ENCODE measurements around the gene DDX51. TPM values are rescaled to one million over a fixed set of nuclear protein-coding genes. Genes with fewer than 3 reads are reported as not detected.

DDX51 gene
- total RNA-seq, 1 donor from 2014 or later: 18.9 TPM

DNA sequence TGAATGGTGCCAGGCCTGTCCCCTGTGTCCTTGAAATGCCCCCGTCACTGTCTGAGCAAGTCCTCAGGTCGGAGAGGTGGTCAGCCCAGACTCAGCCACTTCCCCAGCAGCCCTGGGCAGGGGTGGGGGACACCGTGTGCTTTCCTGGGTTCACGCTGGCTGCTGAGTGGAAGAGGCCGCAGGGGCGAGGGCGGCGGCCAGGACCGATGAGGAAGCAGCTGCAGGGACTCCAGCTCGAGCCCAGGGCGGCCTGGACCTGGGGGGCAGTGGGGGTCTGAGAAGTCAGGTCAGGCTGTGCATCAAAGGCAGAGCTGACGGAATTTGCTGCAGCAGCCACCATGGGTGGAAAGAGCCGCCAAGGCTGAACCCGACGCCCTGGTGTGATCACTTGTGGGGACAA, 28.5 kb upstream of the DDX51 start:
- TF ChIP-seq, protein P1, sequence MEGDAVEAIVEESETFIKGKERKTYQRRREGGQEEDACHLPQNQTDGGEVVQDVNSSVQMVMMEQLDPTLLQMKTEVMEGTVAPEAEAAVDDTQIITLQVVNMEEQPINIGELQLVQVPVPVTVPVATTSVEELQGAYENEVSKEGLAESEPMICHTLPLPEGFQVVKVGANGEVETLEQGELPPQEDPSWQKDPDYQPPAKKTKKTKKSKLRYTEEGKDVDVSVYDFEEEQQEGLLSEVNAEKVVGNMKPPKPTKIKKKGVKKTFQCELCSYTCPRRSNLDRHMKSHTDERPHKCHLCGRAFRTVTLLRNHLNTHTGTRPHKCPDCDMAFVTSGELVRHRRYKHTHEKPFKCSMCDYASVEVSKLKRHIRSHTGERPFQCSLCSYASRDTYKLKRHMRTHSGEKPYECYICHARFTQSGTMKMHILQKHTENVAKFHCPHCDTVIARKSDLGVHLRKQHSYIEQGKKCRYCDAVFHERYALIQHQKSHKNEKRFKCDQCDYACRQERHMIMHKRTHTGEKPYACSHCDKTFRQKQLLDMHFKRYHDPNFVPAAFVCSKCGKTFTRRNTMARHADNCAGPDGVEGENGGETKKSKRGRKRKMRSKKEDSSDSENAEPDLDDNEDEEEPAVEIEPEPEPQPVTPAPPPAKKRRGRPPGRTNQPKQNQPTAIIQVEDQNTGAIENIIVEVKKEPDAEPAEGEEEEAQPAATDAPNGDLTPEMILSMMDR (IDR thresholded peaks at IDR 0.05; ENCODE audit: insufficient read depth, low read length, poor library complexity, severe bottlenecking): no peak
- no peak for DNase-seq (ENCODE audit: low read depth)
- Histone ChIP-seq H3K27me3 (ENCODE audit: control insufficient read depth, insufficient read depth, low read length) (peaks cover 60% of the 10 kb centered on the region), H3K4me3 (ENCODE audit: low read depth, low read length) (no peak overlapping the region), H3K36me3 (ENCODE audit: control insufficient read depth, insufficient read depth, low read length) (no peaks in the 10 kb centered on the region)

DNA sequence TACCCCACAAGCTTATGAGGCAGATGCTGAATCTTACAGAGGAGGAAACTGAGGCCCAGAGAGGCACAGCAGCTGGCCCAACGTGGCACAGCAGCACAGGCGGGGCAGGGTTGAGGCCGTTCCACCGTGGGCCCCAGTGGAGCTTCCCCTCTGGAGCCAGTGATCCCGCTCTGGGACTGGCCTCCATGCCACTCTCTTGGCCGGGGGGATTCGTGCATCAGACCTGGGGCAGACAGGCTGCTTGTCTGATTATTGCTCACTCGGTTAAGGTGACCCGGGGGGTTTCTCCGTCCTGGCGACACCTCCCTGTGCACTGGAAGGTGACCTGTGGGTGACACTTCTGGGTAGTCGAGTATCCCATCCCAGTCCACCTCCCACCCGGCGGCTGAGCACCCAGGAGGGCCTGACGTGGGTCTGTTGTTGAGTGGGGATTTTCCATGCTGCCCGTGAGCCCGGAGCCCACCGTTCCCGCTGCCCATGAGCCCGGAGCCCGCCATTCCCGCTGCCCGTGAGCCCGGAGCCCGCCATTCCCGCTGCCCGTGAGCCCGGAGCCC, 27.9 kb upstream of the DDX51 start:
- TF ChIP-seq, protein P1 (IDR thresholded peaks at IDR 0.05; ENCODE audit: insufficient read depth, low read length, poor library complexity, severe bottlenecking): no peak
- DNase-seq (ENCODE audit: low read depth): no peak
- Histone ChIP-seq H3K36me3 (ENCODE audit: control insufficient read depth, insufficient read depth, low read length) (no peaks in the 10 kb centered on the region), H3K27me3 (ENCODE audit: control insufficient read depth, insufficient read depth, low read length) (peaks cover 59% of the 10 kb centered on the region), H3K4me3 (ENCODE audit: low read depth, low read length) (no peak overlapping the region)

DNA sequence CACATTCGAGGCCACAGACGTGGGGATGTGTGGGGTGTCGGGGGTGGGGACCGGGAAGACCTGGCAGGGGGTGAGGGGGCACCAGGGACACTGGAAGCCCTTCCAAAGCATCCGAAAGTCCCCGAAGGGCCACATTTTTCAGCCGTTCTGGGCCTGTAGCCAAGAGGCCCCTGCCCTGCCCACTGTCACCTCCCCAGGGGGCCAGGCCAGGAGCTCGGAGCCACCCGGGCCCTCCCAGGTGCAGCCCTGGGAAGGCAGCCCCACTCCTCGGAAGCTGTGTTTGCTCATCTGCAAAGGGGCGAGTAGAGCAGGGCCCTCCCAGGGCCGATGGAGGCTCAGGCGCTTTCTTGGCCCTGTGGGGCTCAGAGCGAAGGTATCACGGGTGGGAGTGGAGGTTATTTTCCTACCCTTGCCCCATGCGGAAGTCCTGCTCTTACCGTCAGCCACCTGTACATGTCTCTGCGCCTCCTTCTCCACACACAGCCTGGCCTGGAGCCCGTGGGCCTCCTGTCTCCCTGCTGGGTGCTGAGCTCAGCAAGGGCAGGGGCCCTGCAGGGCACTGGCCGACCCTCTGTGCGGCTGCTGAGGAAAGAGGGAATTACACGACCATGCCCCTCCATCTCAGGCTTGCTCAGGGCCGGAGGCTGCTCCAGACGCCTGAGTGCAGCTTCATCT, 27.3 kb upstream of the DDX51 start:
- H3K27me3 ChIP-seq (ENCODE audit: control insufficient read depth, insufficient read depth, low read length): peaks cover 53% of the 10 kb centered on the region
- TF ChIP-seq, protein P1 (IDR thresholded peaks at IDR 0.05; ENCODE audit: insufficient read depth, low read length, poor library complexity, severe bottlenecking): no peak
- no peaks in the 10 kb centered on the region for H3K36me3 ChIP-seq (ENCODE audit: control insufficient read depth, insufficient read depth, low read length)
- H3K4me3 ChIP-seq (ENCODE audit: low read depth, low read length): no peak overlapping the region
- DNase-seq (ENCODE audit: low read depth): no peak

DNA sequence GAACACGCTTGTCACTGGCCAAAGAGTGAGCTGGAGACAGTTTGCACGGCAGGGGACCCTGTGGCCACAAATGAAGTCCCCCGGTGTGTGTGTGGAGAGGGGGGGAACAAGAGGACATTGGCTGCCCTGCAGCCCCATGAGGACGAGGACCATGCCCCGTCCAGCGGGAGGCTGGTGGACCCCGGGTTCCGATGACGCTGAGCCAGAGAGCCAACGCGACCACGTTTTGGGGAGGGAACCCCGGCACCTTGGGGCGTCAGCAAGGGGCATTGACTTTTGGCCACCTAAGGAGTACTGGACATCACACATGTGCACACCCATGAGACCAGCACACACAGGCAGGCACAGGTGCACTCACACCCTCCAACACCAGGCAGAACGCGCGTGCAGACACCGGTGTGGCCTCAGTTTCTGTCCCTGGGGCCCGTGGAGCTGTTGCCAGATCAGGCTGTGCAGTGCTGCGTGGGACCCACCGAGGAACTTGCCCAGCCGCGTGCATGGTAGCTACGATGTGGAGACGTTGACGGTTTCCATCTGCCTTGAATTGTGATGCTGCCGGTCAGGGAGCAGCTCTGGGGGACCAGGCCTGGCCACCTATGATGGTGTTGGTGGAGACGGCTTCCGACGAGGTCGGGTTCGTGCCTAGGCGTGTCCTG, 26.6 kb upstream of the DDX51 start:
- Histone ChIP-seq H3K36me3 (ENCODE audit: control insufficient read depth, insufficient read depth, low read length) (no peaks in the 10 kb centered on the region), H3K27me3 (ENCODE audit: control insufficient read depth, insufficient read depth, low read length) (peaks cover 46% of the 10 kb centered on the region), H3K4me3 (ENCODE audit: low read depth, low read length) (no peak overlapping the region)
- TF ChIP-seq, protein P1 (IDR thresholded peaks at IDR 0.05; ENCODE audit: insufficient read depth, low read length, poor library complexity, severe bottlenecking): no peak
- no peak for DNase-seq (ENCODE audit: low read depth)

DNA sequence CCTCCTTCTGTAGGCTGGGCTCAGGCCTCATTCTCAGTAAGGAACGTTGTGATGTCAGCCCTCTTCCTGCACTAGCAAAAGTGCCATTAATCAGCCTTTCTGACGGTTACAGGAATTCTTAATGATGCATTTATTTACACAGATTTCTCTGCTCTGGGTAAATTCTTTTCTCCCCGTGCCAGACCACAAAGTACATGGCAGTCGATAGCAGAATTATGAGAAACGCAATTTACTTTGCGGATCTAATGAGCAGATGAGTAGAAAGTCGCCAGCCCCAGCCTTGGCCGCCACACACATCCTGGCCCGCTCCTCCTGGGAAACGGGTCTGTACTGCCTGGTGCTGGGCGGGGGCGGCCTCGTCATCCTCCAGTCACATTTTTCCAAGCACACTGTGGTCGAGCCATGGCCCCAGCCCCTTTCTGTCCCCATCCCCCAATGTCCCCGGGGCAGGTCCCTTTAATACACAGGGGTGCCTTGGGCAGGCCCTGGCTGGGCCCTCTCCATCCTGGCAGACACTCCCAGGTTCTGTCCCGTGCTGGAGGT, 26.0 kb upstream of the DDX51 start:
- H3K27me3 ChIP-seq (ENCODE audit: control insufficient read depth, insufficient read depth, low read length): peaks cover 43% of the 10 kb centered on the region
- no peak overlapping the region for H3K4me3 ChIP-seq (ENCODE audit: low read depth, low read length)
- DNase-seq (ENCODE audit: low read depth): no peak
- no peaks in the 10 kb centered on the region for H3K36me3 ChIP-seq (ENCODE audit: control insufficient read depth, insufficient read depth, low read length)
- TF ChIP-seq, protein P1 (IDR thresholded peaks at IDR 0.05; ENCODE audit: insufficient read depth, low read length, poor library complexity, severe bottlenecking): no peak
